Testis (tissue), 2 donors: ENCODE results near the gene SLC30A1.

Source experiments
- CTCF ChIP-seq, 3 experiments: fragments of 450-650 bp in 2 of 3; fragments of 200-600 bp in 1 of 3; sonication (generic) in 1 of 3; IDR thresholded peaks; one replicate each; pipeline ENCODE4 v1.5.1; 2016 to 2019; ENCODE audit warnings: antibody characterized with exemption in 3 of 3, mild to moderate bottlenecking in 2 of 3, moderate library complexity in 1 of 3
- POLR2A ChIP-seq: fragments of 450-650 bp; IDR thresholded peaks from one replicate; pipeline ENCODE4 v1.6.1; 2017; ENCODE audit warnings: antibody characterized with exemption, mild to moderate bottlenecking, moderate library complexity

GRCh38 chr1:211564084-211564483, 14.9 kb downstream of the SLC30A1 start:
- TF ChIP-seq CTCF (IDR thresholded peaks at IDR 0.05) = no peak
- TF ChIP-seq POLR2A = no peak
